Heart left ventricle (tissue), 16 donors: ENCODE results near the gene LRBA. TPM values are rescaled to one million over a fixed set of nuclear protein-coding genes. Genes with fewer than 3 reads are reported as not detected.
"Not testable (repeated sequence)": the region's sequence is repeated elsewhere in the genome, so short reads cannot be mapped to it uniquely, and the experiment has no call there.

Experiments used
- ATAC-seq, 4 donors: fragments of 200-7000 bp; cut with Tn5 transposase; one replicate each; pipeline ENCODE4 v1.9.1; 2020 to 2022; ENCODE audit warnings: moderate library complexity in 4 of 4, mild to moderate bottlenecking in 3 of 4, moderate number of reproducible peaks in 1 of 4
- DNase-seq, 5 donors: peaks; one replicate each; pipeline ENCODE4 v3.0.0-alpha.2; 2020
- H3K27ac ChIP-seq, 12 donors: fragments of 200-600 bp; sonication (generic) in 4 of 12; one replicate each; pipeline versions ENCODE4 v1.5.0 to v1.8.0; 2016 to 2022; ENCODE audit warnings: mild to moderate bottlenecking in 2 of 12
- H3K27me3 ChIP-seq, 9 donors: fragments of 200-600 bp; sonication (generic) in 2 of 9; one replicate each; pipeline versions ENCODE4 v1.5.1 to v1.8.0; 2016 to 2022; ENCODE audit warnings: mild to moderate bottlenecking in 3 of 9
- H3K36me3 ChIP-seq, 9 donors: fragments of 200-600 bp; sonication (generic) in 2 of 9; one replicate each; pipeline versions ENCODE4 v1.5.0 to v1.8.0; 2018 to 2022; ENCODE audit warnings: mild to moderate bottlenecking in 2 of 9
- H3K4me1 ChIP-seq, 12 donors: fragments of 200-600 bp; sonication (generic) in 4 of 12; one replicate each; pipeline versions ENCODE4 v1.5.0 to v1.8.0; 2016 to 2022; ENCODE audit warnings: mild to moderate bottlenecking in 3 of 12
- H3K4me3 ChIP-seq, 12 donors: fragments of 200-600 bp; sonication (generic) in 4 of 12; one replicate each; pipeline versions ENCODE4 v1.5.0 to v1.8.0; 2017 to 2022; ENCODE audit warnings: mild to moderate bottlenecking in 9 of 12, moderate library complexity in 4 of 12
- H3K9me3 ChIP-seq, 12 donors: fragments of 200-600 bp; sonication (generic) in 4 of 12; one replicate each; pipeline versions ENCODE4 v1.5.0 to v1.8.0; 2016 to 2022; ENCODE audit warnings: mild to moderate bottlenecking in 1 of 12
- POLR2A ChIP-seq, 2 donors: fragments of 450-650 bp; IDR thresholded peaks; one replicate each; pipeline ENCODE4 v1.6.1; 2017; ENCODE audit warnings: antibody characterized with exemption in 2 of 2, mild to moderate bottlenecking in 2 of 2, moderate library complexity in 2 of 2
- WGBS, 4 donors: extraction: QIAGEN DNeasy Blood & Tissue Kit in 2 of 4; methylation state at CpG; one replicate each; pipeline versions ENCODE4 v1.1.5 to v1.1.7; 2013 to 2018; 5-methylcytosine and 5-hydroxymethylcytosine counted together
- intact Hi-C, 10 donors: fragments of 100-400 bp; cut with DNase I; formaldehyde crosslinking; loops; one replicate each; pipeline versions ENCODE4 v1.11.1 to v1.14.2; 2022
- polyA plus RNA-seq, 2 donors: library from polyadenylated mRNA; stranded (reverse); fragments of 200-250 nt; gene quantifications; one replicate each; pipeline ENCODE4 v1.2.3, GENCODE V29; 2013
- total RNA-seq, 9 donors: library from RNA; depleted of rRNA in 2 of 9; stranded (reverse); fragments of >200 nt in 2 of 9; fragmentation: NEBNext Ultra II Directional in 3 of 9; extraction: Animal tissue kit (Norgen Biotek cat#: 25700) in 3 of 9; gene quantifications; one replicate each; pipeline versions ENCODE4 v1.1.0 to v1.2.4, GENCODE V29; 2016 to 2023
- TF ChIP-seq, protein P1 (sequence below), 12 donors: fragments of 200-600 bp; sonication (generic) in 4 of 12; IDR thresholded peaks; one replicate each; pipeline versions ENCODE4 v1.5.0 to v1.8.0; 2018 to 2022; ENCODE audit warnings: antibody characterized with exemption in 12 of 12, mild to moderate bottlenecking in 5 of 12
- donor health status: ischemic (EF 13 %, LVEDD 7.1; RV severe dilation, severe dysfunction).
- donor health status: healthy with polysubstance abuse.
- donor health status: DM: no; HTN: yes; CAD: no.
- donor health status: DM: no; HTN: no; CAD: no.
- donor health status: ischemic (EF 25% LVEDD 6.9; RV normal size, moderate dysfunction).
- donor health status: ischemic (EF 25% LVEDD 5.7; RV mildly dilated, moderate dysfunction).
- donor health status: healthy.
- donor health status: DM: yes; HTN: yes; CAD: no.
- donor health status: ischemic (EF 35%, LVEDD 5.7; RV mildly dilated, moderate dysfunction).
- donor health status: nonischemic (EF 11% LVEDD 7.7; RV severe dilation, severe dysfunction).
- donor health status: DM: yes; HTN: yes; CAD: no.
- donor health status: PGD.
- donor health status: ischemic (EF 29% LVEDD 5.4; RV normal size, mild dysfunction).
- donor health status: nonischemic (EF 23%, LVEDD 6.1; RV moderate dilation, normal function).

The LRBA gene
- total and polyA plus RNA-seq, 11 donors = 6.5 to 35.1 (median 22.6) TPM

DNA sequence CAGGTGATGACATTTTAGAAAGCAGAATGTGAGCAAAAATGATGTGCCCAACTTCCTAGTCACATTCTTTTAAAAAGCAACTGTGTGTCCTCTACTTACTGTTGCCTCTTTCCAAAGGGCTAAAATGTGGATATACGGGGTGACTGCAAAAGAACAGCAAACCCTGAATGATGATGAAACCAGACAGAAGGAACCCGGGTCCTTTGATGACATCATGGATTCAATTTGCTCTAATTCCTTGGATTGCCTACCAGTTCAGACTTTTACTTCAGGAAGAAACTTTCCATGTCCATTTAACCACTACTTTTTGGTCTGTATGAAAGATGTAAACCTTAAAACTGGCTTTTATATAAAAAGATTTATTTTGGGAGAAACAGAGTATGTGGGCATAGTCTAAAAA is 624.0 kb downstream of the LRBA start:
- H3K27me3 ChIP-seq = no peaks in the 10 kb centered on the region
- no peaks in the 10 kb centered on the region for H3K36me3 ChIP-seq
- no peak for TF ChIP-seq POLR2A (IDR thresholded peaks at IDR 0.05)
- TF ChIP-seq, protein P1, sequence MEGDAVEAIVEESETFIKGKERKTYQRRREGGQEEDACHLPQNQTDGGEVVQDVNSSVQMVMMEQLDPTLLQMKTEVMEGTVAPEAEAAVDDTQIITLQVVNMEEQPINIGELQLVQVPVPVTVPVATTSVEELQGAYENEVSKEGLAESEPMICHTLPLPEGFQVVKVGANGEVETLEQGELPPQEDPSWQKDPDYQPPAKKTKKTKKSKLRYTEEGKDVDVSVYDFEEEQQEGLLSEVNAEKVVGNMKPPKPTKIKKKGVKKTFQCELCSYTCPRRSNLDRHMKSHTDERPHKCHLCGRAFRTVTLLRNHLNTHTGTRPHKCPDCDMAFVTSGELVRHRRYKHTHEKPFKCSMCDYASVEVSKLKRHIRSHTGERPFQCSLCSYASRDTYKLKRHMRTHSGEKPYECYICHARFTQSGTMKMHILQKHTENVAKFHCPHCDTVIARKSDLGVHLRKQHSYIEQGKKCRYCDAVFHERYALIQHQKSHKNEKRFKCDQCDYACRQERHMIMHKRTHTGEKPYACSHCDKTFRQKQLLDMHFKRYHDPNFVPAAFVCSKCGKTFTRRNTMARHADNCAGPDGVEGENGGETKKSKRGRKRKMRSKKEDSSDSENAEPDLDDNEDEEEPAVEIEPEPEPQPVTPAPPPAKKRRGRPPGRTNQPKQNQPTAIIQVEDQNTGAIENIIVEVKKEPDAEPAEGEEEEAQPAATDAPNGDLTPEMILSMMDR (IDR thresholded peaks at IDR 0.05) = no peak
- intact Hi-C loops = no loop called here
- no peak for DNase-seq
- H3K27ac ChIP-seq = no peak overlapping the region
- WGBS, 4 donors = 91 to 95% (median 94%) methylated on average over 2 of the region's 2 CpGs
- no peak overlapping the region for H3K4me3 ChIP-seq
- H3K4me1 ChIP-seq = no peaks in the 10 kb centered on the region
- peaks cover 0 to 18% (median 3%) of the 10 kb centered on the region in 12 donors for H3K9me3 ChIP-seq
- no peak for ATAC-seq

GRCh38 chr4:150390531-150390910 is 624.6 kb downstream of the LRBA start:
- intact Hi-C loops = no loop called here
- DNase-seq (no peak), ATAC-seq (no peak)
- TF ChIP-seq, protein P1 (IDR thresholded peaks at IDR 0.05) = no peak
- no peak for TF ChIP-seq POLR2A (IDR thresholded peaks at IDR 0.05)
- no peaks in the 10 kb centered on the region for H3K27me3 ChIP-seq
- H3K9me3 ChIP-seq = peaks cover 0 to 18% (median 3%) of the 10 kb centered on the region in 12 donors
- H3K4me1 ChIP-seq = peaks cover 0 to 5% (median 0%) of the 10 kb centered on the region in 12 donors
- no peak overlapping the region for H3K27ac ChIP-seq
- H3K4me3 ChIP-seq = no peak overlapping the region
- H3K36me3 ChIP-seq = no peaks in the 10 kb centered on the region

- ATAC-seq = no peak
- Histone ChIP-seq H3K27ac (no peak overlapping the region), H3K27me3 (no peaks in the 10 kb centered on the region), H3K4me3 (no peak overlapping the region), H3K36me3 (no peaks in the 10 kb centered on the region), H3K9me3 (peaks cover 0 to 18% (median 3%) of the 10 kb centered on the region in 12 donors), H3K4me1 (peaks cover 0 to 10% (median 0%) of the 10 kb centered on the region in 12 donors)
- no peak for DNase-seq
- TF ChIP-seq POLR2A (IDR thresholded peaks at IDR 0.05) = no peak
- TF ChIP-seq, protein P1 (IDR thresholded peaks at IDR 0.05) = no peak
- intact Hi-C loops = no loop called here
- WGBS, 4 donors = 86 to 91% (median 88%) methylated on average over 2 of the region's 2 CpGs
Measured at GRCh38 chr4:150389896-150390530, 625.1 kb downstream of the LRBA start.

- H3K36me3 ChIP-seq = no peaks in the 10 kb centered on the region
- no peak overlapping the region for H3K27ac ChIP-seq
- no peak for DNase-seq
- ATAC-seq = no peak
- H3K4me3 ChIP-seq = no peak overlapping the region
- intact Hi-C loops = no loop called here
- no peaks in the 10 kb centered on the region for H3K27me3 ChIP-seq
- peaks cover 0 to 9% (median 0%) of the 10 kb centered on the region in 12 donors for H3K9me3 ChIP-seq
- TF ChIP-seq, protein P1 (IDR thresholded peaks at IDR 0.05) = no peak
- TF ChIP-seq POLR2A (IDR thresholded peaks at IDR 0.05) = no peak
- H3K4me1 ChIP-seq = peaks cover 0 to 11% (median 0%) of the 10 kb centered on the region in 12 donors
- WGBS, 4 donors = 92 to 97% (median 95%) methylated on average over 4 of the region's 4 CpGs
Measured at GRCh38 chr4:150387981-150388380, 627.1 kb downstream of the LRBA start.

GRCh38 chr4:150386415-150386814 is 628.7 kb downstream of the LRBA start:
- H3K9me3 ChIP-seq, H3K27me3 ChIP-seq, H3K27ac ChIP-seq, DNase-seq, ATAC-seq, intact Hi-C loops, H3K4me3 ChIP-seq, H3K36me3 ChIP-seq: not testable (repeated sequence)
- WGBS, 4 donors = 89 to 94% (median 91%) methylated on average over 2 of the region's 2 CpGs
- H3K4me1 ChIP-seq = peaks cover 0 to 11% (median 0%) of the 10 kb centered on the region in 12 donors
